ENCODE data around the gene DNAJC24. TPM values are rescaled to one million over a fixed set of nuclear protein-coding genes. Genes with fewer than 3 reads are reported as not detected.

The DNAJC24 gene
- total RNA-seq, 1 donor from 2014 or later: 11.1 TPM

GRCh38 chr11:31474083-31474482 is 104.4 kb downstream of the DNAJC24 start:
- no peak for DNase-seq (ENCODE audit: low spot score)
- no peaks in the 10 kb centered on the region for H3K9me3 Mint-ChIP-seq (ENCODE audit: unreplicated experiment)
- H3K27me3 Mint-ChIP-seq (ENCODE audit: unreplicated experiment): peaks cover 2% of the 10 kb centered on the region
- H3K4me3 Mint-ChIP-seq (ENCODE audit: unreplicated experiment): no peak overlapping the region
- TF ChIP-seq CTCF (IDR thresholded peaks at IDR 0.05; ENCODE audit: unreplicated experiment): no peak
- no peak overlapping the region for H3K27ac Mint-ChIP-seq (ENCODE audit: unreplicated experiment)
- H3K36me3 Mint-ChIP-seq (ENCODE audit: low read depth, unreplicated experiment): no peaks in the 10 kb centered on the region
- no peaks in the 10 kb centered on the region for H3K4me1 Mint-ChIP-seq (ENCODE audit: unreplicated experiment)

GRCh38 chr11:31477528-31478222 is 108.0 kb downstream of the DNAJC24 start:
- H3K9me3 Mint-ChIP-seq (ENCODE audit: unreplicated experiment): no peaks in the 10 kb centered on the region
- no peaks in the 10 kb centered on the region for H3K27me3 Mint-ChIP-seq (ENCODE audit: unreplicated experiment)
- H3K4me3 Mint-ChIP-seq (ENCODE audit: unreplicated experiment): no peak overlapping the region
- H3K4me1 Mint-ChIP-seq (ENCODE audit: unreplicated experiment): no peaks in the 10 kb centered on the region
- no peak for TF ChIP-seq CTCF (IDR thresholded peaks at IDR 0.05; ENCODE audit: unreplicated experiment)
- H3K27ac Mint-ChIP-seq (ENCODE audit: unreplicated experiment): no peak overlapping the region
- no peak for DNase-seq (ENCODE audit: low spot score)
- no peaks in the 10 kb centered on the region for H3K36me3 Mint-ChIP-seq (ENCODE audit: low read depth, unreplicated experiment)

- H3K9me3 Mint-ChIP-seq (ENCODE audit: unreplicated experiment): no peaks in the 10 kb centered on the region
- H3K4me1 Mint-ChIP-seq (ENCODE audit: unreplicated experiment): no peaks in the 10 kb centered on the region
- TF ChIP-seq CTCF (IDR thresholded peaks at IDR 0.05; ENCODE audit: unreplicated experiment): no peak
- H3K36me3 Mint-ChIP-seq (ENCODE audit: low read depth, unreplicated experiment): no peaks in the 10 kb centered on the region
- no peak overlapping the region for H3K27ac Mint-ChIP-seq (ENCODE audit: unreplicated experiment)
- DNase-seq (ENCODE audit: low spot score): no peak
- no peaks in the 10 kb centered on the region for H3K27me3 Mint-ChIP-seq (ENCODE audit: unreplicated experiment)
- no peak overlapping the region for H3K4me3 Mint-ChIP-seq (ENCODE audit: unreplicated experiment)
These were observed 108.5 kb downstream of the DNAJC24 start for GRCh38 chr11:31478223-31478590.

GRCh38 chr11:31479066-31479465 is 109.4 kb downstream of the DNAJC24 start:
- TF ChIP-seq CTCF (IDR thresholded peaks at IDR 0.05; ENCODE audit: unreplicated experiment): no peak
- no peaks in the 10 kb centered on the region for H3K9me3 Mint-ChIP-seq (ENCODE audit: unreplicated experiment)
- H3K27ac Mint-ChIP-seq (ENCODE audit: unreplicated experiment): no peak overlapping the region
- DNase-seq (ENCODE audit: low spot score): no peak
- no peaks in the 10 kb centered on the region for H3K27me3 Mint-ChIP-seq (ENCODE audit: unreplicated experiment)
- H3K4me3 Mint-ChIP-seq (ENCODE audit: unreplicated experiment): no peak overlapping the region
- H3K36me3 Mint-ChIP-seq (ENCODE audit: low read depth, unreplicated experiment): no peaks in the 10 kb centered on the region
- H3K4me1 Mint-ChIP-seq (ENCODE audit: unreplicated experiment): no peaks in the 10 kb centered on the region

GRCh38 chr11:31480930-31481329 is 111.3 kb downstream of the DNAJC24 start:
- Mint-ChIP-seq H3K27me3 (ENCODE audit: unreplicated experiment) (no peaks in the 10 kb centered on the region), H3K4me3 (ENCODE audit: unreplicated experiment) (no peak overlapping the region), H3K4me1 (ENCODE audit: unreplicated experiment) (no peaks in the 10 kb centered on the region), H3K36me3 (ENCODE audit: low read depth, unreplicated experiment) (no peaks in the 10 kb centered on the region), H3K9me3 (ENCODE audit: unreplicated experiment) (no peaks in the 10 kb centered on the region), H3K27ac (ENCODE audit: unreplicated experiment) (no peak overlapping the region)
- DNase-seq (ENCODE audit: low spot score): no peak
- no peak for TF ChIP-seq CTCF (IDR thresholded peaks at IDR 0.05; ENCODE audit: unreplicated experiment)

Other genes with a start within 250 kb of the DNAJC24 start
- 0.44 TPM for gene DCDC1, start 121 bp upstream of the DNAJC24 start, total RNA-seq (ENCODE audit: unreplicated experiment)
- gene IMMP1L, start 139.8 kb downstream of the DNAJC24 start, total RNA-seq (ENCODE audit: unreplicated experiment): 20.9 TPM
- 9.5 TPM for gene ELP4, start 139.9 kb downstream of the DNAJC24 start, total RNA-seq (ENCODE audit: unreplicated experiment)

Measured in endothelial cell (in vitro differentiated cells).